ENCODE measurements around the gene TTBK2. TPM values are rescaled to one million over a fixed set of nuclear protein-coding genes. Genes with fewer than 3 reads are reported as not detected.

TTBK2 gene
- total RNA-seq, 1 donor from 2014 or later: 19.8 TPM

DNA sequence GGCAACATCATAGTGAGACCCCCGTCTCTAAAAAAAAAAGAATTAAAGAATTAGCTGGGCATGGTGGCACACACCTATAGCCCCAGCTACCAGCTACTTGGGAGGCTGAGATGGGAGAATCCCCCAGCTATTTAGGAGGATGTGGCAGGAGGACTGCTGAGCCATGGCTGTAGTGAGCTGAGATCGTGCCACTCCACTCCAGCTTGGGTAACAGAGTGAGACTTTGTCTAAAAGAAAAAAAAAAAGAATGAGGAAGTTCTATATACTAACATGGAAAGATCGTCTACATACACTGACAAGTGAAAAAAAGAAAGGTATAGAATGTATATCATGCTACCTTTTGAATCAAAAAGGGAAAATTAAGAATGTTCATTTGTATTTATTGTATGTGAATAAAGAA is 99.8 kb downstream of the TTBK2 start:
- intact Hi-C loops (cut with micrococcal nuclease): no loop called here
- Mint-ChIP-seq H3K4me1 (peaks cover 7% of the 10 kb centered on the region), H3K27ac (no peak overlapping the region), H3K36me3 (ENCODE audit: low read depth) (peaks cover 21% of the 10 kb centered on the region), H3K4me3 (no peak overlapping the region), H3K27me3 (no peaks in the 10 kb centered on the region), H3K9me3 (peaks cover 2% of the 10 kb centered on the region)
- ChIA-PET CTCF (no interaction called here), POLR2A (no interaction called here)
- no peak for TF ChIP-seq CTCF (IDR thresholded peaks at IDR 0.05)
- no peak for ATAC-seq (ENCODE audit: low read depth)
- no peak for DNase-seq

DNA sequence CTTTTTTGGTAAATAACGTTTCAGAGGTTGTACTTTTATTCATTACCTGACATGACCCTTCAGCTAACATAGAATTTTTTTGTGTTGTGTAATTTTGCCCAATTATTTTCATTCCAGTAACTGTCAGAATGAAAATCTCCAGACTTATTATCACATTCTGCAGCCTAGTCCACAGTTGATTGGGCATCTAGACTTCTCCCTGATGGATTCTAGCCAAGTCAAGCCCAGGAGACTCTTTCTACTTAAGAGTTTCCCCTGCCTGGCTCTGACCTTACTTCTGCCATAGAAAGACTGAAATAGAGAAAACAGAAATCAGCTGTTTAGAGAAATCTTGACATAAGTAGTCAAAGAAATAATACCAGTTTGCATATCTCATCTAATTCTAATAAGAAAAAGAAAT is 100.8 kb downstream of the TTBK2 start:
- ChIA-PET POLR2A (no interaction called here), CTCF (no interaction called here)
- Mint-ChIP-seq H3K36me3 (ENCODE audit: low read depth) (peaks cover 18% of the 10 kb centered on the region), H3K27me3 (no peaks in the 10 kb centered on the region), H3K27ac (no peak overlapping the region), H3K4me3 (no peak overlapping the region), H3K4me1 (peaks cover 7% of the 10 kb centered on the region), H3K9me3 (peaks cover 2% of the 10 kb centered on the region)
- TF ChIP-seq CTCF (IDR thresholded peaks at IDR 0.05): no peak
- ATAC-seq (ENCODE audit: low read depth): no peak
- intact Hi-C loops (cut with micrococcal nuclease): no loop called here
- DNase-seq: no peak

GRCh38 chr15:42811433-42811832 is 109.1 kb downstream of the TTBK2 start:
- ChIA-PET POLR2A (no interaction called here), CTCF (no interaction called here)
- Mint-ChIP-seq H3K4me3 (no peak overlapping the region), H3K4me1 (no peaks in the 10 kb centered on the region), H3K27ac (no peak overlapping the region), H3K27me3 (no peaks in the 10 kb centered on the region), H3K36me3 (ENCODE audit: low read depth) (peaks cover 29% of the 10 kb centered on the region), H3K9me3 (no peaks in the 10 kb centered on the region)
- intact Hi-C loops (cut with micrococcal nuclease): no loop called here
- no peak for TF ChIP-seq CTCF (IDR thresholded peaks at IDR 0.05)
- DNase-seq (no peak), ATAC-seq (ENCODE audit: low read depth) (no peak)

DNA sequence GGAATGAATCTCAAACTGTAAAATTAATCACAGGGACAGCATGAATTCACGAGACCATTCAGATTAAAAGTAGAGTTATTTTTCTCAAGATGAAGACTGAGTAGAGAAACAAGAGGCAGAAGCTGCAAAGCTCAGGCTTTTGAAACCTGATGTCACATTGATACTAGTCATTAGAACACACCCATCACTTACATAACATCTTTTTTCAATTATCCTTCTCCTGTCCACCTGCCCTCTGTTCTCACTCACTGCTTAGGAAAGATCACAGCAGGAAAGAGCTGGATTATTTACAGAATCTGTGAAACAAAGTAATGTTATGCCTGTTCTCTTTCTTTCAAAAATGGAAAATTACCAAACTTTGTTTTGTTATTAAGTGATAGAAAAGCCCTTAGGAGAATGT is 111.7 kb downstream of the TTBK2 start:
- ChIA-PET POLR2A (no interaction called here), CTCF (no interaction called here)
- Mint-ChIP-seq H3K27ac (no peak overlapping the region), H3K27me3 (no peaks in the 10 kb centered on the region), H3K4me3 (no peak overlapping the region), H3K4me1 (no peaks in the 10 kb centered on the region), H3K9me3 (no peaks in the 10 kb centered on the region), H3K36me3 (ENCODE audit: low read depth) (peaks cover 29% of the 10 kb centered on the region)
- DNase-seq (no peak), ATAC-seq (ENCODE audit: low read depth) (no peak)
- no peak for TF ChIP-seq CTCF (IDR thresholded peaks at IDR 0.05)
- intact Hi-C loops (cut with micrococcal nuclease): no loop called here

DNA sequence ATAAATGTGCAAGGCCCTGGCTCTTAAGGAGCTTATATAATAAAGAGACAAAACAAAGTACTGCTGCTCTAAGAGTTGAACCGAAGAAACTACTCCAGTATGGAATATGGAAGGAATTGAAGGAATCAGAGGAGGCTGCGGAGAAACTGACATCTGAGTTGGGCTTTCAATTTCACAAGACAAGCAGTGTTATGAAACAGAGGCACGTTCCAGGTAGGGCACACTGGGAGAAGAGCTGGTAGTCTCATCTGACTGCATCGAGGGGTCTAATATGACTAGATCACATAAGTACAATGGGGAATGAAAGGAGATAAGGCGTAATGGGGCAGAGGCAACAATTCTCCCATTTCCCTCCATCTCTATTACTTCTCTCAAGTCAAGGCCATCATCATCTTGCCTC is 115.3 kb downstream of the TTBK2 start:
- no peaks in the 10 kb centered on the region for H3K9me3 Mint-ChIP-seq
- no peak for TF ChIP-seq CTCF (IDR thresholded peaks at IDR 0.05)
- CTCF ChIA-PET: no interaction called here

More for the DNA sequence above, 115.3 kb downstream of the TTBK2 start:
- POLR2A ChIA-PET: no interaction called here
- Mint-ChIP-seq H3K27me3 (no peaks in the 10 kb centered on the region), H3K4me3 (no peak overlapping the region), H3K4me1 (no peaks in the 10 kb centered on the region), H3K36me3 (ENCODE audit: low read depth) (peaks cover 44% of the 10 kb centered on the region), H3K27ac (no peak overlapping the region)
- ATAC-seq (ENCODE audit: low read depth) (no peak), DNase-seq (no peak)
- intact Hi-C loops (cut with micrococcal nuclease): no loop called here
